ENCODE measurements around the gene B3GALNT2.
"Not testable (repeated sequence)": the region's sequence is repeated elsewhere in the genome, so short reads cannot be mapped to it uniquely, and the experiment has no call there.

B3GALNT2 gene

GRCh38 chr1:235503403-235504121, 690 bp downstream of the B3GALNT2 start:
- peak; percentile 65 for DNase-seq (ENCODE audit: low read depth)

- peak; percentile 47 for DNase-seq (ENCODE audit: low read depth)
Measured at GRCh38 chr1:235502601-235503402, 1.4 kb downstream of the B3GALNT2 start.

- peak; percentile 38 for DNase-seq (ENCODE audit: low read depth)
Measured at GRCh38 chr1:235500971-235501540, 3.2 kb downstream of the B3GALNT2 start.

GRCh38 chr1:235495551-235495950, 8.7 kb downstream of the B3GALNT2 start:
- no peak for DNase-seq (ENCODE audit: low read depth)

- DNase-seq (ENCODE audit: low read depth) = no peak
Measured at GRCh38 chr1:235495030-235495429, 9.2 kb downstream of the B3GALNT2 start.

GRCh38 chr1:235494531-235494930, 9.7 kb downstream of the B3GALNT2 start:
- DNase-seq (ENCODE audit: low read depth) = no peak

- no peak for DNase-seq (ENCODE audit: low read depth)
Measured at GRCh38 chr1:235491644-235492043, 12.6 kb downstream of the B3GALNT2 start.

GRCh38 chr1:235486321-235486720, 17.9 kb downstream of the B3GALNT2 start:
- no peak for DNase-seq (ENCODE audit: low read depth)

GRCh38 chr1:235485558-235485957, 18.7 kb downstream of the B3GALNT2 start:
- no peak for DNase-seq (ENCODE audit: low read depth)

GRCh38 chr1:235483090-235483489, 21.2 kb downstream of the B3GALNT2 start:
- DNase-seq (ENCODE audit: low read depth) = no peak

GRCh38 chr1:235473806-235474205, 30.4 kb downstream of the B3GALNT2 start:
- no peak for DNase-seq (ENCODE audit: low read depth)

- DNase-seq (ENCODE audit: low read depth) = no peak
Measured at GRCh38 chr1:235470741-235471439, 33.4 kb downstream of the B3GALNT2 start.

- DNase-seq (ENCODE audit: low read depth) = not testable (repeated sequence)
Measured at GRCh38 chr1:235469897-235470296, 34.4 kb downstream of the B3GALNT2 start.

- peak; percentile 63 for DNase-seq (ENCODE audit: low read depth)
Measured at GRCh38 chr1:235468970-235469369, 35.3 kb downstream of the B3GALNT2 start.

GRCh38 chr1:235468004-235468403, 36.2 kb downstream of the B3GALNT2 start:
- no peak for DNase-seq (ENCODE audit: low read depth)

GRCh38 chr1:235465066-235465465, 39.2 kb downstream of the B3GALNT2 start:
- no peak for DNase-seq (ENCODE audit: low read depth)

- not testable (repeated sequence) for DNase-seq (ENCODE audit: low read depth)
Measured at GRCh38 chr1:235462832-235463231, 41.4 kb downstream of the B3GALNT2 start.

GRCh38 chr1:235461954-235462353, 42.3 kb downstream of the B3GALNT2 start:
- no peak for DNase-seq (ENCODE audit: low read depth)

GRCh38 chr1:235460770-235461169, 43.5 kb downstream of the B3GALNT2 start:
- no peak for DNase-seq (ENCODE audit: low read depth)

GRCh38 chr1:235457856-235458255, 46.4 kb downstream of the B3GALNT2 start:
- DNase-seq (ENCODE audit: low read depth) = not testable (repeated sequence)

- no peak for DNase-seq (ENCODE audit: low read depth)
Measured at GRCh38 chr1:235455823-235456222, 48.4 kb downstream of the B3GALNT2 start.

GRCh38 chr1:235455097-235455496, 49.2 kb downstream of the B3GALNT2 start:
- no peak for DNase-seq (ENCODE audit: low read depth)

All from EH (cell line).